Glutamatergic neuron (in vitro differentiated cells): ENCODE data around the gene B4GALNT3. TPM values are rescaled to one million over a fixed set of nuclear protein-coding genes. Genes with fewer than 3 reads are reported as not detected.
A peak's percentile ranks its signal among the peaks of the same experiment; 100 is the strongest.

Experiments used
- DNase-seq: peaks from one replicate; pipeline ENCODE4 v3.0.0; 2022
- H3K27ac Mint-ChIP-seq: one replicate; pipeline ENCODE4 v1.8.0; 2020; ENCODE audit warnings: mild to moderate bottlenecking, mixed read lengths, inconsistent platforms; ENCODE audit not compliant: unreplicated experiment
- H3K27me3 Mint-ChIP-seq: one replicate; pipeline ENCODE4 v1.8.0; 2020; ENCODE audit warnings: mild to moderate bottlenecking, moderate library complexity, mixed read lengths, inconsistent platforms; ENCODE audit not compliant: unreplicated experiment
- H3K36me3 Mint-ChIP-seq: one replicate; pipeline ENCODE4 v1.8.0; 2020; ENCODE audit warnings: mild to moderate bottlenecking, mixed read lengths, inconsistent platforms; ENCODE audit not compliant: unreplicated experiment
- H3K4me1 Mint-ChIP-seq: one replicate; pipeline ENCODE4 v1.8.0; 2020; ENCODE audit warnings: mild to moderate bottlenecking, low read depth, mixed read lengths, inconsistent platforms; ENCODE audit not compliant: unreplicated experiment
- H3K4me3 Mint-ChIP-seq: one replicate; pipeline ENCODE4 v1.8.0; 2020; ENCODE audit warnings: mild to moderate bottlenecking, mixed read lengths, inconsistent platforms; ENCODE audit not compliant: unreplicated experiment
- H3K9me3 Mint-ChIP-seq: one replicate; pipeline ENCODE4 v1.8.0; 2020; ENCODE audit warnings: mild to moderate bottlenecking, moderate library complexity, mixed read lengths, inconsistent platforms; ENCODE audit not compliant: unreplicated experiment
- CTCF ChIP-seq: fragments of 200-600 bp; sonication (generic); IDR thresholded peaks from one replicate; pipeline ENCODE4 v1.5.0; 2021; ENCODE audit not compliant: partially characterized antibody, unreplicated experiment
- total RNA-seq: library from RNA; stranded (reverse); fragmentation: NEBNext Ultra II Directional; extraction: Animal tissue kit (Norgen Biotek cat#: 25700); gene quantifications from one replicate; pipeline ENCODE4 v1.2.1, GENCODE V29; 2021; ENCODE audit not compliant: unreplicated experiment

B4GALNT3 gene
- total RNA-seq, 1 donor from 2014 or later = 3.3 TPM

GRCh38 chr12:569091-569676 lies 109.4 kb downstream of the B4GALNT3 start:
- Mint-ChIP-seq H3K9me3 (peaks cover 5% of the 10 kb centered on the region), H3K27me3 (peaks cover 5% of the 10 kb centered on the region), H3K4me3 (no peak overlapping the region), H3K4me1 (peaks cover 19% of the 10 kb centered on the region), H3K36me3 (peaks cover 3% of the 10 kb centered on the region), H3K27ac (no peak overlapping the region)
- peak; percentile 6 for DNase-seq
- TF ChIP-seq CTCF = no peak

GRCh38 chr12:569803-570434 lies 110.2 kb downstream of the B4GALNT3 start:
- Mint-ChIP-seq H3K9me3 (peaks cover 2% of the 10 kb centered on the region), H3K27me3 (peaks cover 5% of the 10 kb centered on the region), H3K4me3 (peak overlapping the region; percentile 72), H3K27ac (no peak overlapping the region), H3K4me1 (peaks cover 22% of the 10 kb centered on the region), H3K36me3 (peaks cover 3% of the 10 kb centered on the region)
- TF ChIP-seq CTCF = peak; percentile 85
- DNase-seq = peak; percentile 93

- H3K4me1 Mint-ChIP-seq = peaks cover 25% of the 10 kb centered on the region
- H3K27me3 Mint-ChIP-seq = peaks cover 5% of the 10 kb centered on the region
- TF ChIP-seq CTCF = no peak
- H3K27ac Mint-ChIP-seq = no peak overlapping the region
- peaks cover 4% of the 10 kb centered on the region for H3K9me3 Mint-ChIP-seq
- peak overlapping the region; percentile 71 for H3K4me3 Mint-ChIP-seq
- DNase-seq = peak; percentile 58
- no peaks in the 10 kb centered on the region for H3K36me3 Mint-ChIP-seq
Observed at GRCh38 chr12:570435-570920, 110.7 kb downstream of the B4GALNT3 start.

GRCh38 chr12:570921-571794 lies 111.4 kb downstream of the B4GALNT3 start:
- Mint-ChIP-seq H3K36me3 (no peaks in the 10 kb centered on the region), H3K4me3 (peak overlapping the region; percentile 71), H3K27me3 (peaks cover 5% of the 10 kb centered on the region), H3K9me3 (peaks cover 4% of the 10 kb centered on the region), H3K27ac (no peak overlapping the region), H3K4me1 (peaks cover 24% of the 10 kb centered on the region)
- no peak for DNase-seq
- no peak for TF ChIP-seq CTCF
